Right lobe of liver (tissue), 6 donors: ENCODE results near the gene GSN. TPM values are rescaled to one million over a fixed set of nuclear protein-coding genes. Genes with fewer than 3 reads are reported as not detected.

Source experiments
- ATAC-seq, 4 donors: fragments of 200-7000 bp; cut with Tn5 transposase; one replicate each; pipeline ENCODE4 v1.9.1; 2020; ENCODE audit warnings: mild to moderate bottlenecking in 4 of 4, moderate library complexity in 4 of 4
- DNase-seq, 3 donors: peaks; one replicate each; pipeline ENCODE4 v3.0.0-alpha.2; 2020
- H3K27ac ChIP-seq, 3 donors: fragments of 200-600 bp; one replicate each; pipeline ENCODE4 v1.8.0; 2022
- H3K27me3 ChIP-seq, 2 donors: fragments of 200-600 bp; one replicate each; pipeline ENCODE4 v1.8.0; 2022
- H3K36me3 ChIP-seq, 4 donors: fragments of 200-600 bp; sonication (generic) in 1 of 4; one replicate each; pipeline versions ENCODE4 v1.5.1 to v1.8.0; 2017 to 2022; ENCODE audit warnings: control low read depth in 1 of 4
- H3K4me1 ChIP-seq, 4 donors: fragments of 200-600 bp; sonication (generic) in 1 of 4; one replicate each; pipeline versions ENCODE4 v1.5.1 to v1.8.0; 2017 to 2022; ENCODE audit warnings: control low read depth in 1 of 4
- H3K4me3 ChIP-seq, 3 donors: fragments of 200-600 bp; one replicate each; pipeline ENCODE4 v1.8.0; 2022
- H3K9me3 ChIP-seq, 4 donors: fragments of 200-600 bp; sonication (generic) in 1 of 4; one replicate each; pipeline versions ENCODE4 v1.5.1 to v1.8.0; 2017 to 2022; ENCODE audit warnings: control low read depth in 1 of 4
- POLR2A ChIP-seq: fragments of 450-650 bp; IDR thresholded peaks from one replicate; pipeline ENCODE4 v1.6.1; 2017; ENCODE audit warnings: antibody characterized with exemption, mild to moderate bottlenecking
- WGBS: methylation state at CpG from one replicate; pipeline ENCODE4 v1.1.6; 2018; ENCODE audit warnings: low coverage, low lambda C conversion rate; ENCODE audit not compliant: insufficient coverage; ENCODE audit errors: missing lambda C conversion rate; 5-methylcytosine and 5-hydroxymethylcytosine counted together
- intact Hi-C, 2 donors: fragments of 100-400 bp; cut with DNase I; formaldehyde crosslinking; loops; one replicate each; pipeline versions ENCODE4 v1.11.2 to v1.14.1; 2022
- total RNA-seq, 6 experiments: library from RNA; depleted of rRNA in 2 of 6; stranded (reverse); fragments of >200 nt in 2 of 6; fragmentation: NEBNext Ultra II Directional in 3 of 6; extraction: Animal tissue kit (Norgen Biotek cat#: 25700) in 3 of 6; gene quantifications; one replicate each; pipeline versions ENCODE4 v1.1.0 to v1.2.4, GENCODE V29; 2016 to 2023
- TF ChIP-seq, protein P1 (sequence below), 4 donors: fragments of 200-600 bp in 3 of 4; fragments of 450-650 bp in 1 of 4; IDR thresholded peaks; one replicate each; pipeline versions ENCODE4 v1.5.1 to v1.8.0; 2016 to 2022; ENCODE audit warnings: antibody characterized with exemption in 4 of 4, mild to moderate bottlenecking in 2 of 4
- donor health status: DM: no; HTN: yes; CAD: no.
- donor health status: DM: no; HTN: no; CAD: no.
- donor health status: DM: no; HTN: no; CAD: no.
- donor health status: DM: no; HTN: yes; CAD: no.
- donor health status: DM: no; HTN: yes; CAD: no.

Gene GSN
- total RNA-seq, 6 experiments from 2014 or later = 23.1 to 96.9 (median 38.8) TPM

DNA sequence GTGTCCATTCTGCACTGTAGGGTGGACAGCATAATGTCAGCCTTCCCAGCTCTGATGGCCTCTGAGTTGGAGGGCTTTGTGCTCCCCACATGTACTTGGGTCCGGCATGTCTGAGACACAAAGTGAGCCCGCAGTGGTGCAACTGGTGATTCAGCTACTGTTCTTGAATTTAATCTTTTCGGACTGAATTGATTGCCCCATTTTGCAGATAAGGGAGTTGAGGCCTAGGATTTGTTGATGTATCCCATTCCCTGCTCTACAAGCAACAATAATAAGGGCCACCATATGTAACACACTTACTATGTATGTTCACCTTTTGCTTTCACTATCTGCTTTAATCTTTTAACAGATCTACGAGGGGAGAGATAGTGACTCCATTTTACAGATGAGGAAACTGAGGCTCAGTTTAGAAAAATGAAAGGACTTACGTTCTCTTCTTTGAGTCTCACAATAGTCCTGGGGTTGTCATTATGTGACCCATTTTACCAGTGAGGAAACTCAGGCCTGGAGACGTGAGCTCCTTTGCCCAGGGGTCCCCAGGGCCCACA is 4.5 kb downstream of the GSN start:
- intact Hi-C loops = no loop called here
- Histone ChIP-seq H3K27me3 (no peaks in the 10 kb centered on the region), H3K36me3 (no peaks in the 10 kb centered on the region), H3K4me1 (peaks cover 0 to 6% (median 2%) of the 10 kb centered on the region in 4 donors), H3K4me3 (no peak overlapping the region), H3K9me3 (no peaks in the 10 kb centered on the region), H3K27ac (no peak overlapping the region)
- WGBS = 54% methylated on average over 3 of the region's 6 CpGs
- no peak for ATAC-seq
- no peak for DNase-seq
- no peak for TF ChIP-seq POLR2A
- TF ChIP-seq, protein P1, sequence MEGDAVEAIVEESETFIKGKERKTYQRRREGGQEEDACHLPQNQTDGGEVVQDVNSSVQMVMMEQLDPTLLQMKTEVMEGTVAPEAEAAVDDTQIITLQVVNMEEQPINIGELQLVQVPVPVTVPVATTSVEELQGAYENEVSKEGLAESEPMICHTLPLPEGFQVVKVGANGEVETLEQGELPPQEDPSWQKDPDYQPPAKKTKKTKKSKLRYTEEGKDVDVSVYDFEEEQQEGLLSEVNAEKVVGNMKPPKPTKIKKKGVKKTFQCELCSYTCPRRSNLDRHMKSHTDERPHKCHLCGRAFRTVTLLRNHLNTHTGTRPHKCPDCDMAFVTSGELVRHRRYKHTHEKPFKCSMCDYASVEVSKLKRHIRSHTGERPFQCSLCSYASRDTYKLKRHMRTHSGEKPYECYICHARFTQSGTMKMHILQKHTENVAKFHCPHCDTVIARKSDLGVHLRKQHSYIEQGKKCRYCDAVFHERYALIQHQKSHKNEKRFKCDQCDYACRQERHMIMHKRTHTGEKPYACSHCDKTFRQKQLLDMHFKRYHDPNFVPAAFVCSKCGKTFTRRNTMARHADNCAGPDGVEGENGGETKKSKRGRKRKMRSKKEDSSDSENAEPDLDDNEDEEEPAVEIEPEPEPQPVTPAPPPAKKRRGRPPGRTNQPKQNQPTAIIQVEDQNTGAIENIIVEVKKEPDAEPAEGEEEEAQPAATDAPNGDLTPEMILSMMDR (IDR thresholded peaks at IDR 0.05) = no peak

DNA sequence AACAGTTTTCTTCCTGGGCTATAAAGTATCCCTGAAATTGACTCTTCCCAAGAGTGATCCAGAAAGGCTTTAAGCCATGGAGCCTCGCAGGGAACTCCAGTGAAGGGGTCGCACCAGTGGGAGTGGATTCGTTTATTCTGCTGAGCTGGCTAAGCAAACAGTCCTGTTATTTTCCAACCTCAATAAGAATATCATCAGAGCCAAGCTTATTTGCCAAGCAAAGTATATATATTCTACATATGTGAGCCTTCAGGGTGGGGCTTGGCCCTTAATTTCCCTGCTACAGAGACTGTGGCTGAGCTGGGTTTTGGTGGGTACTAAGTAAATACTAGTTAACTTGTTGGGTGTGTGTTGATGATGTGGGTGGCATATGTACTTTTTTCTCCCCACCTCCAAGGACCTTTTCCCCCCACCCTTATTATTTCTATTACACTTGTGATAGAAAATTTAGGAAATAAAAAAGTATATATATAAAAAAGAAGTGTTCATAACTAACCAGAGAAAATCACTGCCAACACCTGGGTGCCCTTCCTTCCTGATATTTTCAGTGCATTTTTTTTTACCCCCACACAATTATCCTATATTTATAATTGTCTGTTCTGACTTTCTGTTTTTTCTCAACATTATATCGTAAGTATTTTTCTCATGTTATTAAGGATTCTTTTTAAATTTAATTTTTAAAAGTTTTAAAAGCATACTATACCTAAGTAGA is 5.3 kb downstream of the GSN start:
- no peak overlapping the region for H3K4me3 ChIP-seq
- ATAC-seq = no peak
- H3K9me3 ChIP-seq = no peaks in the 10 kb centered on the region
- 59% methylated on average over 4 of the region's 4 CpGs for WGBS
- H3K4me1 ChIP-seq = peaks cover 0 to 4% (median 2%) of the 10 kb centered on the region in 4 donors
- intact Hi-C loops = no loop called here
- no peak overlapping the region for H3K27ac ChIP-seq
- TF ChIP-seq, protein P1 (IDR thresholded peaks at IDR 0.05) = no peak
- TF ChIP-seq POLR2A = no peak
- H3K36me3 ChIP-seq = no peaks in the 10 kb centered on the region
- DNase-seq = no peak
- H3K27me3 ChIP-seq = no peaks in the 10 kb centered on the region

DNA sequence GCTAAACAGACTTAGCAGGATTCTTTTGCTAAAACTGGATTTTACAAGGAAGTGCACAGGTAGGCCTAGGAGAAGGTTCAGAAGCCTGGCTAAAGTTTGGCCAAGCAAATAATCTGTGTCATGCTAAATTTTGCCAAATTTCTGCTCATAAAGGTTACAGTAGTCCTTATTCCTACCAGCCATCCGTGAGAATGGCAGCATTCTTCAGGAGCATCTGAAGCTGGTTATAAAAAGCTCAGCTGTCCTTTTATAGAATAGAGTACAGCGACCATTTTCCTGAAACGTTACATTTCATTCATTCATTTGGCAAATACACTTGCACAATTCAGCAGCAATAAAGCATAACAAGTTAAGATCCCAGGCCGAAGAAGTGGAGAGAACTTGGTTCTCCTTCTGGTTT is 6.9 kb downstream of the GSN start:
- Histone ChIP-seq H3K4me3 (no peak overlapping the region), H3K36me3 (no peaks in the 10 kb centered on the region), H3K27me3 (no peaks in the 10 kb centered on the region), H3K4me1 (peaks cover 0 to 4% (median 0%) of the 10 kb centered on the region in 4 donors), H3K27ac (no peak overlapping the region), H3K9me3 (no peaks in the 10 kb centered on the region)
- no peak for ATAC-seq
- intact Hi-C loops = no loop called here
- no peak for DNase-seq
- WGBS = 75% methylated on average over 4 of the region's 4 CpGs
- TF ChIP-seq POLR2A = no peak
- TF ChIP-seq, protein P1 (IDR thresholded peaks at IDR 0.05) = no peak

DNA sequence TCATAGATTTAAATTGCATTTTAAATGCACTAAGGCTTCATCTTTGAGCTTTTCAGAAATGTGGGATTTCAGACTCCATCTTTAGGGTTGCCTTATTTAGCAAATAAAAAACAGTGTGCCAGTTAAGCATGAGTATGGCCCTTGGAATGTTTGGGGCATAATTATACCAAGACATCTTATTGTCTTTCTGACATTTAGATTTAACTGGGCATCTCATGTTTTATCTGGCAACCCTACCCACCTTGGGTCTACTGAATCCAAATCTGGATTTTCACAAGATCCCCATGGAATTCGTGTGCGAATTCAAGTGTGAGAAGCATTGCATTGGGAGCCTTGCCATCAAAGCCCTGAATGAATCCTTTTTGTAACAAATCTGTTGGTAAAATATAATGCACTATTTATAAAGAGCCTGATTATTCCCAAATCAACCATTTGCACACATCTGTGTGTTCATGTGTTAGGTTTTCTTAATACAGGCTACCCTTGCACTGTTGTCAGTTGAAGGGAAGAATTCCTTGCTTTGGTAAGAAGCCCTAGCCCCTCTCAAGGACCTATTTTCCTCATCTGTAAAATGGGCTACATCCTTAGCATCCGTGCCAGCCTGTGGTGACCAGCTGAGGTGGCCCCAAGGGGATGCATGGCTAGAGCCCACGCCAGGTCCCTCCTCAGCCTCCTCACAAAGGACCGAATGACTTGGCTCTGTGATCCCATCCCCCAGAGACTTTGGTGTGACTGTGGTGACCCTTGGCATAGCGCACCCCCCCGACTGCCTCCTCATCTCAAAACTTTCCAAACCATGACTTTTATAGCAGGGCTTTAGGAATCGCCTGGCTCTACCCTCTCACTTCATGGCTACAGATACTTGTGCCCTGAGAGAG is 8.1 kb downstream of the GSN start:
- no peak overlapping the region for H3K27ac ChIP-seq

More for the DNA sequence above, 8.1 kb downstream of the GSN start:
- Histone ChIP-seq H3K4me3 (no peak overlapping the region), H3K27me3 (no peaks in the 10 kb centered on the region), H3K36me3 (no peaks in the 10 kb centered on the region), H3K9me3 (no peaks in the 10 kb centered on the region), H3K4me1 (peaks cover 0 to 4% (median 0%) of the 10 kb centered on the region in 4 donors)
- ATAC-seq = no peak
- 94% methylated on average over 5 of the region's 8 CpGs for WGBS
- intact Hi-C loops = no loop called here
- no peak for DNase-seq
- TF ChIP-seq, protein P1 (IDR thresholded peaks at IDR 0.05) = no peak
- no peak for TF ChIP-seq POLR2A
